ENCODE results near the gene TRAK1. TPM values are rescaled to one million over a fixed set of nuclear protein-coding genes. Genes with fewer than 3 reads are reported as not detected.

The TRAK1 gene
- total RNA-seq, 1 donor from 2014 or later: 41.0 TPM

- no peak for DNase-seq (ENCODE audit: low read depth, low spot score)
- no peaks in the 10 kb centered on the region for H3K36me3 Mint-ChIP-seq (ENCODE audit: low read depth)
- no peaks in the 10 kb centered on the region for H3K9me3 Mint-ChIP-seq
- H3K4me3 Mint-ChIP-seq: no peak overlapping the region
- no peaks in the 10 kb centered on the region for H3K27me3 Mint-ChIP-seq (ENCODE audit: low read depth)
- H3K27ac Mint-ChIP-seq (ENCODE audit: unreplicated experiment): no peak overlapping the region
- peaks cover 16% of the 10 kb centered on the region for H3K4me1 Mint-ChIP-seq
- TF ChIP-seq CTCF (conservative IDR thresholded peaks at IDR 0.05): peak; percentile 67
Observed at GRCh38 chr3:42117175-42118008, 26.2 kb downstream of the TRAK1 start.

- DNase-seq (ENCODE audit: low read depth, low spot score): no peak
- Mint-ChIP-seq H3K9me3 (no peaks in the 10 kb centered on the region), H3K27ac (ENCODE audit: unreplicated experiment) (no peak overlapping the region), H3K36me3 (ENCODE audit: low read depth) (no peaks in the 10 kb centered on the region), H3K4me3 (no peak overlapping the region), H3K27me3 (ENCODE audit: low read depth) (no peaks in the 10 kb centered on the region), H3K4me1 (peaks cover 23% of the 10 kb centered on the region)
- peak; percentile 65 for TF ChIP-seq CTCF (conservative IDR thresholded peaks at IDR 0.05)
Observed at GRCh38 chr3:42118762-42119361, 27.7 kb downstream of the TRAK1 start.

- no peak for DNase-seq (ENCODE audit: low read depth, low spot score)
- no peak overlapping the region for H3K27ac Mint-ChIP-seq (ENCODE audit: unreplicated experiment)
- no peak for TF ChIP-seq CTCF (conservative IDR thresholded peaks at IDR 0.05)
- H3K4me3 Mint-ChIP-seq: no peak overlapping the region
- no peaks in the 10 kb centered on the region for H3K27me3 Mint-ChIP-seq (ENCODE audit: low read depth)
- H3K9me3 Mint-ChIP-seq: no peaks in the 10 kb centered on the region
- peaks cover 4% of the 10 kb centered on the region for H3K36me3 Mint-ChIP-seq (ENCODE audit: low read depth)
- H3K4me1 Mint-ChIP-seq: peaks cover 23% of the 10 kb centered on the region
Observed at GRCh38 chr3:42119561-42120355, 28.6 kb downstream of the TRAK1 start.

- Mint-ChIP-seq H3K36me3 (ENCODE audit: low read depth) (peaks cover 11% of the 10 kb centered on the region), H3K27ac (ENCODE audit: unreplicated experiment) (no peak overlapping the region), H3K9me3 (no peaks in the 10 kb centered on the region), H3K4me1 (peaks cover 23% of the 10 kb centered on the region), H3K27me3 (ENCODE audit: low read depth) (no peaks in the 10 kb centered on the region), H3K4me3 (no peak overlapping the region)
- no peak for DNase-seq (ENCODE audit: low read depth, low spot score)
- no peak for TF ChIP-seq CTCF (conservative IDR thresholded peaks at IDR 0.05)
Observed at GRCh38 chr3:42120866-42121265, 29.7 kb downstream of the TRAK1 start.

GRCh38 chr3:42122261-42123011 lies 31.3 kb downstream of the TRAK1 start:
- peaks cover 11% of the 10 kb centered on the region for H3K36me3 Mint-ChIP-seq (ENCODE audit: low read depth)
- H3K27ac Mint-ChIP-seq (ENCODE audit: unreplicated experiment): no peak overlapping the region
- no peak overlapping the region for H3K4me3 Mint-ChIP-seq
- no peaks in the 10 kb centered on the region for H3K9me3 Mint-ChIP-seq
- TF ChIP-seq CTCF (conservative IDR thresholded peaks at IDR 0.05): no peak
- no peak for DNase-seq (ENCODE audit: low read depth, low spot score)
- peaks cover 19% of the 10 kb centered on the region for H3K4me1 Mint-ChIP-seq
- no peaks in the 10 kb centered on the region for H3K27me3 Mint-ChIP-seq (ENCODE audit: low read depth)

Measured in neural crest cell (in vitro differentiated cells).